NOMO-1 treated with dmso at 0.1 percent for 144 hours (cell line): Measurements from ENCODE around the gene PKP1.

Source experiments
- DNase-seq: peaks from one replicate; lab custom pipeline; 2025; ENCODE audit not compliant: unreplicated experiment; lab: John Stamatoyannopoulos, UW

PKP1 gene

GRCh38 chr1:201364808-201365105, 81.5 kb downstream of the PKP1 start:
- no peak for DNase-seq

GRCh38 chr1:201365251-201365650, 81.9 kb downstream of the PKP1 start:
- no peak for DNase-seq

GRCh38 chr1:201366696-201367095, 83.4 kb downstream of the PKP1 start:
- no peak for DNase-seq

GRCh38 chr1:201369209-201369608, 85.9 kb downstream of the PKP1 start:
- DNase-seq, result no peak

- no peak for DNase-seq
These were observed 87.2 kb downstream of the PKP1 start for GRCh38 chr1:201370500-201370899.

GRCh38 chr1:201371276-201371675, 88.0 kb downstream of the PKP1 start:
- DNase-seq, result no peak

- DNase-seq, result no peak
These were observed 88.5 kb downstream of the PKP1 start for GRCh38 chr1:201371792-201372191.

GRCh38 chr1:201374364-201374763, 91.1 kb downstream of the PKP1 start:
- DNase-seq, result no peak

GRCh38 chr1:201375169-201375568, 91.9 kb downstream of the PKP1 start:
- no peak for DNase-seq

GRCh38 chr1:201376107-201376463, 92.8 kb downstream of the PKP1 start:
- DNase-seq, result no peak

GRCh38 chr1:201376464-201377374, 93.4 kb downstream of the PKP1 start:
- DNase-seq, result peak; percentile 2

- no peak for DNase-seq
These were observed 94.3 kb downstream of the PKP1 start, which contains the start of gene TNNT2 for GRCh38 chr1:201377611-201378092. Gene TNNT2 (minus strand): TSS chr1:201377680. CDS start chr1:201373254, 4,426 bp downstream.

- no peak for DNase-seq
These were observed 95.5 kb downstream of the PKP1 start for GRCh38 chr1:201378804-201379203.

- no peak for DNase-seq
These were observed 96.5 kb downstream of the PKP1 start for GRCh38 chr1:201379733-201380242.

- DNase-seq, result no peak
These were observed 97.8 kb downstream of the PKP1 start for GRCh38 chr1:201381130-201381529.
